ENCODE data around the gene IGFL1. TPM values are rescaled to one million over a fixed set of nuclear protein-coding genes. Genes with fewer than 3 reads are reported as not detected.
"Not testable (repeated sequence)": the region's sequence is repeated elsewhere in the genome, so short reads cannot be mapped to it uniquely, and the experiment has no call there.

The IGFL1 gene
- total RNA-seq, 2 experiments from 2014 or later, result not detected

GRCh38 chr19:46205183-46205984 is 24.2 kb upstream of the IGFL1 start:
- Mint-ChIP-seq H3K9me3 (ENCODE audit: insufficient read depth) (no peaks in the 10 kb centered on the region), H3K36me3 (ENCODE audit: low read depth) (no peaks in the 10 kb centered on the region), H3K4me1 (ENCODE audit: low read depth) (no peaks in the 10 kb centered on the region), H3K4me3 (no peak overlapping the region), H3K27me3 (ENCODE audit: low read depth) (peaks cover 28% of the 10 kb centered on the region), H3K27ac (no peak overlapping the region)
- ChIA-PET CTCF (no interaction called here), POLR2A (no interaction called here)
- DNase-seq (no peak), ATAC-seq (no peak)

- Mint-ChIP-seq H3K36me3 (ENCODE audit: low read depth) (no peaks in the 10 kb centered on the region), H3K27ac (no peak overlapping the region), H3K27me3 (ENCODE audit: low read depth) (peaks cover 28% of the 10 kb centered on the region), H3K4me1 (ENCODE audit: low read depth) (no peaks in the 10 kb centered on the region), H3K4me3 (no peak overlapping the region), H3K9me3 (ENCODE audit: insufficient read depth) (no peaks in the 10 kb centered on the region)
- no peak for DNase-seq
- ChIA-PET CTCF (no interaction called here), POLR2A (no interaction called here)
- ATAC-seq, result no peak
These were observed 23.4 kb upstream of the IGFL1 start for GRCh38 chr19:46206176-46206575.

GRCh38 chr19:46206682-46207081 is 22.9 kb upstream of the IGFL1 start:
- no peak overlapping the region for H3K4me3 Mint-ChIP-seq
- ChIA-PET CTCF (no interaction called here), POLR2A (no interaction called here)
- no peaks in the 10 kb centered on the region for H3K9me3 Mint-ChIP-seq (ENCODE audit: insufficient read depth)
- H3K4me1 Mint-ChIP-seq (ENCODE audit: low read depth), result no peaks in the 10 kb centered on the region
- no peak for ATAC-seq
- no peaks in the 10 kb centered on the region for H3K36me3 Mint-ChIP-seq (ENCODE audit: low read depth)
- no peak for DNase-seq
- H3K27ac Mint-ChIP-seq, result no peak overlapping the region
- H3K27me3 Mint-ChIP-seq (ENCODE audit: low read depth), result peaks cover 25% of the 10 kb centered on the region

GRCh38 chr19:46207858-46208257 is 21.7 kb upstream of the IGFL1 start:
- H3K36me3 Mint-ChIP-seq (ENCODE audit: low read depth); POLR2A ChIA-PET; DNase-seq; CTCF ChIA-PET; H3K9me3 Mint-ChIP-seq (ENCODE audit: insufficient read depth); H3K27ac Mint-ChIP-seq; H3K4me1 Mint-ChIP-seq (ENCODE audit: low read depth); ATAC-seq; H3K4me3 Mint-ChIP-seq: not testable (repeated sequence)
- peaks cover 17% of the 10 kb centered on the region for H3K27me3 Mint-ChIP-seq (ENCODE audit: low read depth)

- H3K9me3 Mint-ChIP-seq (ENCODE audit: insufficient read depth), result no peaks in the 10 kb centered on the region
- no peak overlapping the region for H3K27ac Mint-ChIP-seq
- H3K4me1 Mint-ChIP-seq (ENCODE audit: low read depth), result no peaks in the 10 kb centered on the region
- DNase-seq, result no peak
- no peak overlapping the region for H3K4me3 Mint-ChIP-seq
- peaks cover 16% of the 10 kb centered on the region for H3K27me3 Mint-ChIP-seq (ENCODE audit: low read depth)
- H3K36me3 Mint-ChIP-seq (ENCODE audit: low read depth), result no peaks in the 10 kb centered on the region
- ChIA-PET POLR2A (no interaction called here), CTCF (no interaction called here)
- ATAC-seq, result no peak
These were observed 20.5 kb upstream of the IGFL1 start for GRCh38 chr19:46209051-46209450.

GRCh38 chr19:46209472-46209871 is 20.1 kb upstream of the IGFL1 start:
- peaks cover 16% of the 10 kb centered on the region for H3K27me3 Mint-ChIP-seq (ENCODE audit: low read depth)
- no peaks in the 10 kb centered on the region for H3K36me3 Mint-ChIP-seq (ENCODE audit: low read depth)
- H3K27ac Mint-ChIP-seq, result no peak overlapping the region
- DNase-seq (no peak), ATAC-seq (no peak)
- ChIA-PET POLR2A (no interaction called here), CTCF (no interaction called here)
- H3K4me3 Mint-ChIP-seq, result no peak overlapping the region
- H3K4me1 Mint-ChIP-seq (ENCODE audit: low read depth), result no peaks in the 10 kb centered on the region
- H3K9me3 Mint-ChIP-seq (ENCODE audit: insufficient read depth), result no peaks in the 10 kb centered on the region

- ATAC-seq (no peak), DNase-seq (no peak)
- Mint-ChIP-seq H3K36me3 (ENCODE audit: low read depth) (no peaks in the 10 kb centered on the region), H3K4me3 (no peak overlapping the region), H3K27ac (no peak overlapping the region), H3K9me3 (ENCODE audit: insufficient read depth) (no peaks in the 10 kb centered on the region), H3K4me1 (ENCODE audit: low read depth) (no peaks in the 10 kb centered on the region), H3K27me3 (ENCODE audit: low read depth) (peaks cover 16% of the 10 kb centered on the region)
- ChIA-PET CTCF (no interaction called here), POLR2A (no interaction called here)
These were observed 18.9 kb upstream of the IGFL1 start for GRCh38 chr19:46210669-46211068.

GRCh38 chr19:46211201-46211881 is 18.2 kb upstream of the IGFL1 start:
- POLR2A ChIA-PET, result no interaction called here
- no peak overlapping the region for H3K4me3 Mint-ChIP-seq
- no peaks in the 10 kb centered on the region for H3K36me3 Mint-ChIP-seq (ENCODE audit: low read depth)
- no peak for DNase-seq
- no peak for ATAC-seq
- H3K27me3 Mint-ChIP-seq (ENCODE audit: low read depth), result peaks cover 16% of the 10 kb centered on the region
- H3K27ac Mint-ChIP-seq, result no peak overlapping the region
- no peaks in the 10 kb centered on the region for H3K9me3 Mint-ChIP-seq (ENCODE audit: insufficient read depth)
- CTCF ChIA-PET, result no interaction called here
- no peaks in the 10 kb centered on the region for H3K4me1 Mint-ChIP-seq (ENCODE audit: low read depth)

GRCh38 chr19:46212592-46212991 is 16.9 kb upstream of the IGFL1 start:
- ATAC-seq; DNase-seq; H3K4me1 Mint-ChIP-seq (ENCODE audit: low read depth); H3K27ac Mint-ChIP-seq; POLR2A ChIA-PET; H3K9me3 Mint-ChIP-seq (ENCODE audit: insufficient read depth); CTCF ChIA-PET; H3K4me3 Mint-ChIP-seq; H3K36me3 Mint-ChIP-seq (ENCODE audit: low read depth): not testable (repeated sequence)
- peaks cover 18% of the 10 kb centered on the region for H3K27me3 Mint-ChIP-seq (ENCODE audit: low read depth)

- Mint-ChIP-seq H3K4me1 (ENCODE audit: low read depth) (no peaks in the 10 kb centered on the region), H3K27me3 (ENCODE audit: low read depth) (peaks cover 21% of the 10 kb centered on the region), H3K4me3 (no peak overlapping the region), H3K36me3 (ENCODE audit: low read depth) (no peaks in the 10 kb centered on the region), H3K9me3 (ENCODE audit: insufficient read depth) (no peaks in the 10 kb centered on the region), H3K27ac (no peak overlapping the region)
- ATAC-seq (no peak), DNase-seq (no peak)
- ChIA-PET POLR2A (no interaction called here), CTCF (interaction anchor here (0.6 kb wide), 1 partner anchor 13 kb away, joined by 3 read pairs; no protein-coding TSS in a partner anchor)
These were observed 16.4 kb upstream of the IGFL1 start for GRCh38 chr19:46213156-46213555.

- ChIA-PET POLR2A (no interaction called here), CTCF (interaction anchor here (0.6 kb wide), 1 partner anchor 13 kb away, joined by 3 read pairs; no protein-coding TSS in a partner anchor)
- DNase-seq (no peak), ATAC-seq (no peak)
- no peak overlapping the region for H3K4me3 Mint-ChIP-seq
- H3K4me1 Mint-ChIP-seq (ENCODE audit: low read depth), result no peaks in the 10 kb centered on the region
- no peaks in the 10 kb centered on the region for H3K9me3 Mint-ChIP-seq (ENCODE audit: insufficient read depth)
- H3K27ac Mint-ChIP-seq, result no peak overlapping the region
- H3K27me3 Mint-ChIP-seq (ENCODE audit: low read depth), result peaks cover 20% of the 10 kb centered on the region
- no peaks in the 10 kb centered on the region for H3K36me3 Mint-ChIP-seq (ENCODE audit: low read depth)
These were observed 15.7 kb upstream of the IGFL1 start for GRCh38 chr19:46213806-46214205.

- DNase-seq (no peak), ATAC-seq (no peak)
- ChIA-PET CTCF (no interaction called here), POLR2A (no interaction called here)
- H3K27ac Mint-ChIP-seq, result no peak overlapping the region
- H3K9me3 Mint-ChIP-seq (ENCODE audit: insufficient read depth), result no peaks in the 10 kb centered on the region
- no peaks in the 10 kb centered on the region for H3K36me3 Mint-ChIP-seq (ENCODE audit: low read depth)
- H3K4me3 Mint-ChIP-seq, result no peak overlapping the region
- no peaks in the 10 kb centered on the region for H3K4me1 Mint-ChIP-seq (ENCODE audit: low read depth)
- H3K27me3 Mint-ChIP-seq (ENCODE audit: low read depth), result peaks cover 18% of the 10 kb centered on the region
These were observed 12.9 kb upstream of the IGFL1 start for GRCh38 chr19:46216612-46217011.
